Femur (tissue), 1 donor: ENCODE data around the gene PVR.
"Not testable (repeated sequence)": the region's sequence is repeated elsewhere in the genome, so short reads cannot be mapped to it uniquely, and the experiment has no call there.

Experiments
- DNase-seq: peaks from one replicate; pipeline ENCODE4 v3.0.0-alpha.2; 2017

Gene PVR

DNA sequence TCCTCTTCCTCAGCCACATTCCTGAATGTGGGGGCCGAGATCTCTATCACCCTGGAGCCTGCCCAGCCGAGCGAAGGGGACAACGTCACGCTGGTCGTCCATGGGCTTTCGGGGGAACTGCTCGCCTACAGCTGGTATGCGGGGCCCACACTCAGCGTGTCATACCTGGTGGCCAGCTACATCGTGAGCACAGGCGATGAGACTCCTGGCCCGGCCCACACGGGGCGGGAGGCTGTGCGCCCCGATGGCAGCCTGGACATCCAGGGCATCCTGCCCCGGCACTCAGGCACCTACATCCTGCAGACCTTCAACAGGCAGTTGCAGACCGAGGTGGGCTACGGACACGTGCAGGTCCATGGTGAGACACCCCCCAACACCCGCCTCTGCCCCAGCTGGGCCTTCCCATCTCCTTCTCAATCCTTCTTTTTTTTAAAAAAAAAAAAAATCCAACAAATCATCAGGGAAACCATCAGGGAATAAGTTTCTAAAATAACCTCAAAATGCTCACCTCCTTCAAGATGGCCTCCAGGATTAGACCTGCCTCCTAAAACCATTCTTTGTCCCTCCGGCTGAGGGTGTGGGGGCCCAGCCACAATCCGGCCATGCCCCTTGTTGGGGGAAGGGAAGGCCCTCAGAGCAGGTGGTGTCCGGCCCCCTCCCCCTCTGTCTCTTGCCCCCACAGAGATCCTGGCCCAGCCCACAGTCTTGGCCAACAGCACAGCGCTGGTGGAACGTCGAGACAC is 59.8 kb downstream of the PVR start:
- DNase-seq: no peak

- no peak for DNase-seq
Observed at GRCh38 chr19:44704982-44705381, 61.3 kb downstream of the PVR start.

GRCh38 chr19:44705502-44706010 is 61.8 kb downstream of the PVR start:
- DNase-seq: no peak

- no peak for DNase-seq
Observed at GRCh38 chr19:44706506-44707236, 63.0 kb downstream of the PVR start.

GRCh38 chr19:44707794-44708193 is 64.1 kb downstream of the PVR start:
- no peak for DNase-seq

- DNase-seq: no peak
Observed at GRCh38 chr19:44708940-44709339, 65.2 kb downstream of the PVR start.

GRCh38 chr19:44709434-44710266 is 65.9 kb downstream of the PVR start:
- not testable (repeated sequence) for DNase-seq

GRCh38 chr19:44710483-44710882 is 66.8 kb downstream of the PVR start:
- no peak for DNase-seq

DNA sequence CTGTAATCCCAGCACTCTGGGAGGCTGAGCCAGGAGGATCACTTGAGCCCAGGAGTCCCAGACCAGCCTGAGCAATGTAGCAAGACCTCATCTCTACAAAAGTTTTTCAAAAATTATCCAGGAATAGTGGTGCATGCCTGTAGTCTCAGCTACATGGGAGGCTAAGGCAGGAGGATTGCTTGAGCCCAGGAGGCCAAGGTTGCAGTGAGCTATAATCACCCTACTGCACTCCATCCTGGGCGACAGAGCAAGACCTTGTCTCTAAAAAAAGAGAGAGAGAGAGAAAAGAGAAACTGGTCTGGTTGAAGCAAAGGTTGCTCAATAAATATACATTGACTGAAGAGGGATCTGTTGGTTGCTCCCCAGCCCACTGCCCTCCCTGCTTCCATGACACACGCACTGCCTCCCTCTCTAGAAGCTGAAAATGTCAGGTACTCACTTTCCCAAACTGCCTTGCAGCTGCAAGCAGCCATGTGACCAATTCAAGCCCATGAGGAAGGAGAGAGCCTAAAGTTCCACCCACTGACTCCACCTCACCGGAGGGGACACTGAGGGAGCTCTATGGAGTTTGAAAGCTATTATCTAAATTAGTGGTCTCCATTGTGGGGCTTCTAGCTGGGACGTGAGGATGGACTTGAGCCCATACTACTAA is 69.3 kb downstream of the PVR start:
- no peak for DNase-seq
